Upper lobe of left lung (tissue), 4 donors: ENCODE measurements around the gene ADCY4.

Experiments
- POLR2A ChIP-seq, 4 donors: fragments of 450-650 bp; IDR thresholded peaks; one replicate each; pipeline ENCODE4 v1.5.1; 2016 to 2017; ENCODE audit warnings: antibody characterized with exemption in 4 of 4, mild to moderate bottlenecking in 2 of 4
- TF ChIP-seq, protein P1 (sequence below), 6 experiments: fragments of 450-650 bp in 4 of 6; fragments of 200-600 bp in 2 of 6; sonication (generic) in 2 of 6; IDR thresholded peaks; one replicate each; pipeline ENCODE4 v1.5.1; 2016 to 2019; ENCODE audit warnings: antibody characterized with exemption in 6 of 6

GRCh38 chr14:24337824-24338175 is 2.9 kb upstream of the ADCY4 start:
- TF ChIP-seq POLR2A (IDR thresholded peaks at IDR 0.05), result no peak
- TF ChIP-seq, protein P1, sequence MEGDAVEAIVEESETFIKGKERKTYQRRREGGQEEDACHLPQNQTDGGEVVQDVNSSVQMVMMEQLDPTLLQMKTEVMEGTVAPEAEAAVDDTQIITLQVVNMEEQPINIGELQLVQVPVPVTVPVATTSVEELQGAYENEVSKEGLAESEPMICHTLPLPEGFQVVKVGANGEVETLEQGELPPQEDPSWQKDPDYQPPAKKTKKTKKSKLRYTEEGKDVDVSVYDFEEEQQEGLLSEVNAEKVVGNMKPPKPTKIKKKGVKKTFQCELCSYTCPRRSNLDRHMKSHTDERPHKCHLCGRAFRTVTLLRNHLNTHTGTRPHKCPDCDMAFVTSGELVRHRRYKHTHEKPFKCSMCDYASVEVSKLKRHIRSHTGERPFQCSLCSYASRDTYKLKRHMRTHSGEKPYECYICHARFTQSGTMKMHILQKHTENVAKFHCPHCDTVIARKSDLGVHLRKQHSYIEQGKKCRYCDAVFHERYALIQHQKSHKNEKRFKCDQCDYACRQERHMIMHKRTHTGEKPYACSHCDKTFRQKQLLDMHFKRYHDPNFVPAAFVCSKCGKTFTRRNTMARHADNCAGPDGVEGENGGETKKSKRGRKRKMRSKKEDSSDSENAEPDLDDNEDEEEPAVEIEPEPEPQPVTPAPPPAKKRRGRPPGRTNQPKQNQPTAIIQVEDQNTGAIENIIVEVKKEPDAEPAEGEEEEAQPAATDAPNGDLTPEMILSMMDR (IDR thresholded peaks at IDR 0.05), result no peak
